HL-60 (cell line): Measurements from ENCODE around the gene OSER1.

ENCODE experiments used
- DNase-seq, 2 experiments: peaks; one replicate each; pipeline ENCODE4 v3.0.0-alpha.2; 2010 to 2020; ENCODE audit warnings: low read depth in 1 of 2, low spot score in 1 of 2
- H3K27ac ChIP-seq: fragments of 250-450 bp; sonication (Bioruptor Pico); replicated peaks from 2 replicates; pipeline ENCODE4 v1.5.1; 2020; ENCODE audit warnings: mild to moderate bottlenecking, moderate library complexity
- H3K27me3 ChIP-seq: fragments of 250-450 bp; sonication (Bioruptor Pico); 2 replicates; pipeline ENCODE4 v1.5.1; 2021; ENCODE audit warnings: mild to moderate bottlenecking, moderate library complexity; ENCODE audit not compliant: insufficient read depth, poor library complexity, severe bottlenecking
- H3K4me3 ChIP-seq: replicated peaks from 2 replicates; pipeline ENCODE4 v1.5.1; 2011; ENCODE audit warnings: mild to moderate bottlenecking, control low read depth, low read length; ENCODE audit not compliant: insufficient read depth
- GABPA ChIP-seq: IDR thresholded peaks from 2 replicates; pipeline ENCODE4 v1.6.1; 2012; ENCODE audit warnings: low read depth
- POLR2AphosphoS5 ChIP-seq: IDR thresholded peaks from 2 replicates; pipeline ENCODE4 v1.6.1; 2012; ENCODE audit warnings: low read depth
- SPI1 ChIP-seq: IDR thresholded peaks from 2 replicates; pipeline ENCODE4 v1.6.1; 2012; ENCODE audit warnings: low read depth, mild to moderate bottlenecking, borderline replicate concordance
- TF ChIP-seq, protein P1 (sequence below): IDR thresholded peaks from one replicate; pipeline ENCODE4 v1.5.1; 2011; ENCODE audit warnings: low read length, control low read depth, inconsistent platforms; ENCODE audit not compliant: insufficient read depth
- TF ChIP-seq, protein P2 (sequence below): IDR thresholded peaks from 2 replicates; pipeline ENCODE4 v1.6.1; 2012; ENCODE audit warnings: low read depth; ENCODE audit not compliant: insufficient replicate concordance

OSER1 gene

GRCh38 chr20:44159125-44159524, 51.4 kb downstream of the OSER1 start:
- TF ChIP-seq, protein P1, sequence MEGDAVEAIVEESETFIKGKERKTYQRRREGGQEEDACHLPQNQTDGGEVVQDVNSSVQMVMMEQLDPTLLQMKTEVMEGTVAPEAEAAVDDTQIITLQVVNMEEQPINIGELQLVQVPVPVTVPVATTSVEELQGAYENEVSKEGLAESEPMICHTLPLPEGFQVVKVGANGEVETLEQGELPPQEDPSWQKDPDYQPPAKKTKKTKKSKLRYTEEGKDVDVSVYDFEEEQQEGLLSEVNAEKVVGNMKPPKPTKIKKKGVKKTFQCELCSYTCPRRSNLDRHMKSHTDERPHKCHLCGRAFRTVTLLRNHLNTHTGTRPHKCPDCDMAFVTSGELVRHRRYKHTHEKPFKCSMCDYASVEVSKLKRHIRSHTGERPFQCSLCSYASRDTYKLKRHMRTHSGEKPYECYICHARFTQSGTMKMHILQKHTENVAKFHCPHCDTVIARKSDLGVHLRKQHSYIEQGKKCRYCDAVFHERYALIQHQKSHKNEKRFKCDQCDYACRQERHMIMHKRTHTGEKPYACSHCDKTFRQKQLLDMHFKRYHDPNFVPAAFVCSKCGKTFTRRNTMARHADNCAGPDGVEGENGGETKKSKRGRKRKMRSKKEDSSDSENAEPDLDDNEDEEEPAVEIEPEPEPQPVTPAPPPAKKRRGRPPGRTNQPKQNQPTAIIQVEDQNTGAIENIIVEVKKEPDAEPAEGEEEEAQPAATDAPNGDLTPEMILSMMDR: no peak
- TF ChIP-seq, protein P2, sequence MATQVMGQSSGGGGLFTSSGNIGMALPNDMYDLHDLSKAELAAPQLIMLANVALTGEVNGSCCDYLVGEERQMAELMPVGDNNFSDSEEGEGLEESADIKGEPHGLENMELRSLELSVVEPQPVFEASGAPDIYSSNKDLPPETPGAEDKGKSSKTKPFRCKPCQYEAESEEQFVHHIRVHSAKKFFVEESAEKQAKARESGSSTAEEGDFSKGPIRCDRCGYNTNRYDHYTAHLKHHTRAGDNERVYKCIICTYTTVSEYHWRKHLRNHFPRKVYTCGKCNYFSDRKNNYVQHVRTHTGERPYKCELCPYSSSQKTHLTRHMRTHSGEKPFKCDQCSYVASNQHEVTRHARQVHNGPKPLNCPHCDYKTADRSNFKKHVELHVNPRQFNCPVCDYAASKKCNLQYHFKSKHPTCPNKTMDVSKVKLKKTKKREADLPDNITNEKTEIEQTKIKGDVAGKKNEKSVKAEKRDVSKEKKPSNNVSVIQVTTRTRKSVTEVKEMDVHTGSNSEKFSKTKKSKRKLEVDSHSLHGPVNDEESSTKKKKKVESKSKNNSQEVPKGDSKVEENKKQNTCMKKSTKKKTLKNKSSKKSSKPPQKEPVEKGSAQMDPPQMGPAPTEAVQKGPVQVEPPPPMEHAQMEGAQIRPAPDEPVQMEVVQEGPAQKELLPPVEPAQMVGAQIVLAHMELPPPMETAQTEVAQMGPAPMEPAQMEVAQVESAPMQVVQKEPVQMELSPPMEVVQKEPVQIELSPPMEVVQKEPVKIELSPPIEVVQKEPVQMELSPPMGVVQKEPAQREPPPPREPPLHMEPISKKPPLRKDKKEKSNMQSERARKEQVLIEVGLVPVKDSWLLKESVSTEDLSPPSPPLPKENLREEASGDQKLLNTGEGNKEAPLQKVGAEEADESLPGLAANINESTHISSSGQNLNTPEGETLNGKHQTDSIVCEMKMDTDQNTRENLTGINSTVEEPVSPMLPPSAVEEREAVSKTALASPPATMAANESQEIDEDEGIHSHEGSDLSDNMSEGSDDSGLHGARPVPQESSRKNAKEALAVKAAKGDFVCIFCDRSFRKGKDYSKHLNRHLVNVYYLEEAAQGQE: no peak
- TF ChIP-seq GABPA (no peak), POLR2AphosphoS5 (no peak), SPI1 (no peak)
- Histone ChIP-seq H3K4me3 (no peak overlapping the region), H3K27me3 (no peaks in the 10 kb centered on the region), H3K27ac (no peak overlapping the region)
- DNase-seq: no peak

- H3K27ac ChIP-seq: no peak overlapping the region
- TF ChIP-seq GABPA (no peak), SPI1 (no peak), POLR2AphosphoS5 (no peak)
- TF ChIP-seq, protein P1: no peak
- TF ChIP-seq, protein P2: no peak
- DNase-seq: no peak
- no peak overlapping the region for H3K4me3 ChIP-seq
- H3K27me3 ChIP-seq: no peaks in the 10 kb centered on the region
These were observed 53.5 kb downstream of the OSER1 start for GRCh38 chr20:44157061-44157460.

DNA sequence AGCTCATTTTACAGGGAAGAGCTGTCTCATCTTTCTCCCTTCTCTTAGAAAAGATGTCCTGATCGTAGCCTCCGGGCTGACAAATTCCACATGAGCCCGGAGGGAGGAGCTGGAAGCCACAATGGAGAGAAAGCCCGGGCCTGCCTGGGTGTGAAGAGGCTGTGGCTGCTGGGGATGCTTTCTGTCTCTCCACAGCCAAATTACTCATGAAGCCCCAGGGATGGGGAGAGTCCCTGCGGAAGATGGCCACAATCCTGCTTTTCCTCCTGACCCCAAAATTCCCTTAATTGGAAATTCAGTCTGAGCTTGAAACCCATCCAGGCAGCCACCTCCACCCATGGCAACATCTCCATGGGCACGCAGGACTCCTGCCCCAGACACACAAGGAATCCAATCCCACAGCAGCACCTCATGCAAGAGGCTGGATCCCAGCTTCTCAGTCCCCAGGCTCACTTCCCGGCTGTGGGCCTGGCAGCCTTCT, 56.0 kb downstream of the OSER1 start:
- DNase-seq: no peak
- H3K27ac ChIP-seq: no peak overlapping the region
- peaks cover 3% of the 10 kb centered on the region for H3K27me3 ChIP-seq
- TF ChIP-seq POLR2AphosphoS5 (no peak), GABPA (no peak), SPI1 (no peak)
- TF ChIP-seq, protein P1: no peak
- TF ChIP-seq, protein P2: no peak
- no peak overlapping the region for H3K4me3 ChIP-seq
